GM19025 (cell line): ENCODE results near the gene ANO3.
"Not testable (repeated sequence)": the region's sequence is repeated elsewhere in the genome, so short reads cannot be mapped to it uniquely, and the experiment has no call there.

Experiments
- ATAC-seq: cut with Tn5 transposase; IDR thresholded peaks from one replicate; pipeline ENCODE4 v1.9.1; 2021; ENCODE audit warnings: mild to moderate bottlenecking, low read depth, moderate library complexity; ENCODE audit not compliant: unreplicated experiment

ANO3 gene

DNA sequence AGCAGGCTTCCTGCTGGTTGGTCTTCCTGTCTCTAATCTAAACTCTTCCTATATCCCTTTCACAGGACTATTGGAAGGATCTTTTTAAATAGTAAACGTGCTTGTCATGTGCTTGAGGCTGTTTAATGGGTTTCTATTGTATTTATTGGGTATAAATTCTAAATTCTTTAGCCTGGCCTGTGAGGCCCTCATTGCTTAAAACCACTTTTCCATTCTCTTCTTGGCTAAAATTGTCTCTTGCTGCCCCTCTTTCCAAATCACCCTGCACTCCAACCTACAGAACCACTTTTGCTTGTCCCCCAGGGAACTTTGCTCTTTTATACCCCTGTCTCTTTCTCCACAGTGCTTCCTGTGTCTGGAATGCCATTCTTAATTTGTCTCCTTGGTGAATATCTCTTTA lies 286.5 kb downstream of the ANO3 start:
- no peak for ATAC-seq

DNA sequence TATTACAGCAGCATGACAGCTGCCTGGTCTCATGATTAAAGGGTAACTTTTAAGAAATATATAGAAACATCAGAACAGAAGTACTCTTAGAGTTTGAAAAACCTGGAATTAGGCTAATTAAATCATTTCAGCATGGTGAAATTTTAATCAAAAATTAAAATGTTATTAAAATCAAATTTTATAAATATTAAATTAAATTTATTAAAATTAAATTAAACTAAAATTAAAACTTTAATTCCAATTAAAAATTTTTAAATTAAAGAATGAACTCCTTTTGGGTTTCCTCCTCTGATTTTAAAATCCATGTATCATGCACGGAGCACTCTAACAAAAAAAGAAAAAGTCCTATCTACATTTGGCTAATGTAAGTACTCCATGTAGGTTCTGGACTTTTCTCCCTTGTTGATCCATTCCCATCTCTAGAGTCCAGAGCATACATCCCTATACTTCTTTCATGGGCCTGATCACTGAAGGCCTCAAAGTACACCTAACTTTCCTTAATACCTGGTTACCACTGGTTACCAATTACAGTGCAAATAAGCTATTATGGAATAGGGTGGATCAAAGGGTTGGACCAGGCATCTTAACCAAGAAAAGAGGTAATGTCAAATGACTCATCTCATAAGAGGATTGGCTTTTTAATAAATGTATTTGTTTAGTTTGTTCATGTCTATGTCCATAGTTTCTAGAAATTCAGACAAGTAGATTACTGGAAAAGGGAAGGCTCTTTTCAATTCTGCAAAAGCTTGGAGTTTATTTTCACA lies 288.5 kb downstream of the ANO3 start:
- ATAC-seq = no peak

DNA sequence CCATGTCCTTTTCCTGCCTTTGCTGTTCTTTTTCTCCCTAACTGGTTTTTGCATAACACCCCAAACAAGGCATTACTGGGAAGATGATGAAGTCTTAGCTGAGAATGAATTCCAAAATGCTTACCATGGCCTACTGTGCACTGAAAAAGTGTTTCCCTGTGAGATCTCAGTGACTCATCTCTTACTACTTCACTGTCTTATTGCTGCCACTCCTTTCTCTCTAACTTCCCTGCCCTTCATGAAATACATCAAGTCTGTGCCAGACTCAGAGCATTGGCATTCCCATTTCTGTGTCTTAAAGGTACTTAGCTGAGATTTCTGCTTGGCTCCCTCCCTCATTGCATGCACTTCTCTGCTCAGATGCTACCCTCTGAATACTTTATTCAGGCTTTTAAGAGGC lies 289.2 kb downstream of the ANO3 start:
- no peak for ATAC-seq

DNA sequence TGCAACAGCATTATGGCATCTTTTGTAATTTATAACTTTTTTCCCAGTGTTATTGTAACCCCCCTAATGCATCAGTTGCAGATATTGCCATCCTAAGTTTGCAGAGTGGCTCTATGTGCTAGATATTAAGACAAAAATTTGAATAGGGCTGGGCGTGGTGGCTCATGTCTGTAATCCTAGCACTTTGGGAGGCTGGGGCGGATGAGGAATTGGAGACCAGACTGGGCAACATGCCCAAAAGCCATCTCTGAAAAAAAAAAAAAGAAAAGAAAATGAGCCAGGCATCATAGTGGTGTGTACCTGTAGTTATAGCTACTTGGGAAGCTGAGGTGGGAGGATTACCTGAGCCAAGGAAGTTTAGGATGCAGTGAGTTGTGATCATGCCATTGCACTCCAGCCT lies 290.3 kb downstream of the ANO3 start:
- ATAC-seq = no peak

DNA sequence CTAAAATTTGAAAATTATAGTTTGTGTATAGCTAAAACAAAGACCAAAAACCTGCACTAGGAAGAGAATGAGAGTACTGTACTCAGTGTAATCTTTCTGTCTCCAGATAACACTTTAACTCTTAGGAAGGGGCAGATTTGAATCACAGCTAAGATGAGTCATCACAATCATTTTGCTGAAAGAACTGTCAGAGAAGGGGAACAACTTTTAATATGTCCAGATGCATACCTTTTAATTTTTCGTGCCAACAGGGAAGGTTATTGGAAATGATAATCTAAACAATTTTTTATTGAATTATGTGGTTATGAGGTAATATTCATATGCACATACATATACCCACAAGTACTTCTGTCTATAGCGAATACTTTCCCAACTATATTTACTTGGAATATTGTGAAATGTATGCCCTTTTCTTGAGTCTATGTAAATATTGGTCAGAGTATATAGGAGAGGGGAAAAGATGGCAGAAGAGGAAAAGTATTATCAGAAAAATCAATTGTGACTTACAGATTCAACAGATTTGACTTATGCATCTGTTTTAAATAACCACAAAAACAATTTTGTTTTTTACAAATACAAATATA lies 291.2 kb downstream of the ANO3 start:
- no peak for ATAC-seq

DNA sequence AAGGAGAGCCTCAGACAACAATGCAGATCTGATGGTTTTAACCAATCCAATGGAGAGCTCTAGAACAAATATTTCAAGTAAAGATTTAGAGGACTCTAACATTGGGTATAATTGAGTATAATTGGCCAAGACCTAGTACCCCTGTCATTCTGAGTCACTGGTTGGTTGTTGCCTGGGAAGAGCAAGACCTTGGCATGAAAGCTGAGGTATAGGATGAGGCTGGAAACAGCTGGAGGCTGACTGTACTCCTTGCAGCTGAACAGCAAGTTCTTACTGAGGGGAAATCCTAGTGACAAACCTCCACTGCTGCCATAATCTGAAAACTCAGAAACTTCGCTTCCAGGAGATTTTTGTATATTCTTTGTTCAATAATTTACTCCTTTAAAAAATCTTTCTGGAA lies 294.4 kb downstream of the ANO3 start:
- no peak for ATAC-seq

DNA sequence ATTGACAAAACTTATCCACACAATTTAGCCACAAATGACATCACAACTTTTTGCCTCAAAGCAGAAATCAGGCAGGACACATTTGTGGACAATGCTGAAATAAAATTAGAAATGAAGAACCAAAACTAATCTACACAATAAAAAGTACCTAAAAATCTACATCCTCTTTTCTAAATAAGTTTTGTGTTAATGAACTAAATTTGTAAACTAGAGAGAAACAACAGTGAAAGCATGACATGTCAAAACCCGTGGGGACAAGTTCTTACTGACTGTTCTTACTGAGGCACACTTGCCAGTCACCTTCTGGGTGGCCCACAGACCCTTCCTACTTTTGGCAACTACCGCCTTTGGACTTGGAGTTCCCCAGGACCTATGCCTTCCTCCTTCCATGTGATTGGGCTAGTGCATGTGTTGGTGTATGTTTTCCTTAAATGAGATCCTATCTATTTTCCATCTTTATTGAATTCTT lies 300.8 kb downstream of the ANO3 start:
- peak; percentile 82 for ATAC-seq

DNA sequence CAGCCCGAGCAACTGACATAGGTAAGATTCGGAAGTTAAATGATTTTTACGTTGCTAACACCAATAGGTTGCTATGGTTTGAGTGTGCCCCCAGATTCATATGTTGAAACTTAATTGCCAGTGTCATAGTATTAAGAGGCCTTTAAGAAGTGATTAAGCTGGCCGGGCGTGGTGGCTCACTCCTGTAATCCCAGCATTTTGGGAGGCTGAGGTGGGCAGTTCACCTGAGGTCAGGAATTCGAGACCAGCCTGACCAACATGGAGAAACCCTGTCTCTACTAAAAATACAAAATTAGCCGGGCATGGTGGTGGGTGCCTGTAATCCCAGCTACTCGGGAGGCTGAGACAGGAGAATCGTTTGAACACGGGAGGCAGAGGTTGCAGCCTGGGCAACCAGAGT lies 311.4 kb downstream of the ANO3 start:
- ATAC-seq = not testable (repeated sequence)

DNA sequence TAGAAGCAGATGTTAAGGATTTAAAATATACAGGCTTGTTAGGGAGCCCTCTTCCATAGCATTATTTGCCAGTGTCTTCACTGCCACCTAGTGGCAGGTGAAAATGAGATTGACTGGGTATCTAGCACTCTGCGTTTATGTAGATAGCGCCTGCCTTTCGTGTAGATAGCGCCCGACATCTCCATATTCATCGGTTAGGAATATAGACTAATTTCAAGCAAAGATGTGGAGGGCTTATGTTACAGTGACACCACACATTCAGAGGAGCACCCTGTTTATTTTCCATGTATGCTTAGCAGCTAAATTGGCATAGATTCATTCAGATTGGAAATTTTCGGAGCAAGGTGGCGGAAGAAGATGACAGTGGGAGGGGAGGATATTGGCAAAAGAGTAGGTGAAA lies 318.0 kb downstream of the ANO3 start:
- ATAC-seq = peak; percentile 74

DNA sequence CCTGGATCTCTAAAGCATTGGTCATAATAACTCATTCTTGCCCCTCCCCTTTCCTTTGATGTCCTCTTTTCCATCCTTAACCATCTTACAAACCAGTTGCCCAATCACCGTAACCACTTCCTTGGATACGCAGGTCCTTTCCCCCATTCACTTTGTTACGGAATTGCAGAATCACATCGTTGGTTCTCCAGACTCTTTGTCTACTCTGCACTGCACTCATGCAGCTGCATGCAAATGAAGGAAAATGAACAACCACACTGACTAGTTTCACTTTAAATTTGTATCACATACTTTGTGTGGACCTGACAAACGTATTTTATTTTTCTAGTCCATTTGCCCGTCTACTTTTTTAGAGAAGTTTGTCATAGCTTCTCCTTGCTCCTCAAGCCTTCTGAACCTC lies 320.0 kb downstream of the ANO3 start:
- ATAC-seq = no peak

DNA sequence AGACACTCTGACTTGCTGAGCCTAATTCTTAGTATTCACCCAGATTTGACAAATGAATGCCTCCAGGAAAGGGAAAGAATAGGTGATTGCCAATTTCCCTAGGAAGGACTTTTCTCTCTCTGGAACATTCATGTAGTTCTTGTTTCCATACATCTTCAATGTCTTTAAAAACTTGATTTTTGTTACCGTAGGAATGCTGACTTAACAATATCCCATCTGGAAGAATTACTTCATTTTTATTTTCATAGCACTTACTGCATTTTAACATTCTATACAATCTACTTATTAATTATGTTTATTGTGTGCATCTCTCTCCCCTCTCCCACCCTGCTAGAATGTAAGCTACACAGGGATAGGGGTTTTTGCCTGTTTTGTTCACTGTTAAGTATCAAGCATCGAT lies 323.4 kb downstream of the ANO3 start:
- ATAC-seq = no peak

DNA sequence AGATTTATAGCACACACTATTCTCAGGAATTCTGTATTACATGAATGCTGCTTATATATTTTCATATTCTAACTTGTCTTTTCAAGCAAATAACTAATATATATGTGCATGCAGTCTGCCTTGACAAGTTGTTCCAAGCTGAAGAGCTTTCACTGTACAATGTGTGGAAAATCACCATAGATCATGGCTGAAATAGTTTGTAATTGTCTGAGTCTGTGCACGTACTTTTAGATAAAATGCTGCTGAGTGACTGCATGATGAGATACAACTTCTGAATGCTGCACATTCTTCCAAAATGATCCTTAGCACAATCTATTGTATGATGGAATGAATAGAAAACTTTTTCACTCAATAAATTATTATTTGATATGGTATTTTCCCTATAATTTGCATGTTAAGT lies 331.0 kb downstream of the ANO3 start:
- ATAC-seq = no peak

DNA sequence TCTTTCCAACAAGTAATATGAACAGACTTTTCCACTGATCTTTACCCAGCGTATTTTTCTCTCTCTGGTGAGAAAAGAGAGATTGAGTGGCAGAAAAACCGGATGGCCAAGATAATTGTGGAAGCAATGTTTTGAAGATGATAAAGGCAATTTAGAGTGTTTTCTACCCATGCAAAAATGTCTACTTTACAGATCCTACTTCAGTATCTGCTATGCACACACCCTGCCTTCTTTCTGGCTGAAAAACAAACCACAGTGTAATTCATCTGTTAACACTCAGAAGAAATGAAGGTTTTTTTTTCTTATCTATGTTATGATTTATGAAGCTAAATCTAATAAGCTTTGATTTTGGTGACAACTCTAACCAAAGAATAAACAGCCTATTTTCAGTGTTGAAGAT lies 333.1 kb downstream of the ANO3 start:
- ATAC-seq = no peak

DNA sequence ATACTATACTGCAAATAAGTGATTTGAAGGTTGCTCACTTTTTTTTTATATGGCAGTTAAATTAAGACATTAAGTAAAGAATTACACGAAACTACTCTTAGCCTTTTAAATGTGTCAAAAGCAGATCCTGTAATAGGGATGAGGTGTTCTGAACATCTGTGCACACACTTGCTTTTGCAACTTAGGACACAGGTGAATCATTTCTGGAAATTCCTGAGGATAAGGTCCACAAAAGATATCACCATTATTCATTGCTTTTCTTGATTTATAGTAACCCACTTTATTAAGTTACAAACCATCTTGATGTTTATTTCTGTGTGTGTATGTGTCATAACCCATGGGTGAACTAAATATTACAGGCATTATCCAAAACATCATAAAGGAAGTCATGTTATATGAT lies 334.0 kb downstream of the ANO3 start:
- ATAC-seq = no peak

DNA sequence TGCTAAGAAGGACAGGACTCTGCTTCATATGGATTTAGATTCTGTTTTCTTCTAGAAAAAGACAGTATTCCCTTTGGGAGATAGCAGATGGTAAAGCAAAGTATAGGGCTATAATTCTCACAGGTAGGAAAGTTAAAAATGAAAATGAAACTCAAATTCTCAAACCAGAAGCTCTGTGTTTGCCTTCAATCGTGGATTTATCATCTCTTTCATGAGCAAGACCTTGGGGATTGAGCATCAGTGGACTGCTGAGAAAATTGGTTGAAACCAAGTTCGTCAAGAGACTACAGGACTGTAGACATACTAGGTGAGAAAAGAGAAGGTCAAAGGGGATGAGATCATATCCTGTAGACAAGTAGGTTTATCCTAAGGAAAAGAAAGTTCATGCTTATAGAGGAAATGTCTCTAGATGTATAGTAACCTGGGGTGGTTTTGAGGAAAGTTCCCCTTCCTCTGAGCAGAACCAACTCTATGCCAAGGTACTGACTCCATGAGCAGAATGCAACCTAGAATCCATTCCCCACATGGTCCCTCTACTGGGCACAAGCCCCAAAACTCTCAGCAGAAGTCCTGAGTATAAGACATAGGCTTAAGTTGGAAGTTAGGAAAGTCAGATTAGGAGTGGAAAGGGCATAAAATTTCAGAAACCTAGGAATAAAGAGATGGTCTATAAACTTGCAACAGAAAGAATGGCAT lies 343.5 kb downstream of the ANO3 start:
- no peak for ATAC-seq

DNA sequence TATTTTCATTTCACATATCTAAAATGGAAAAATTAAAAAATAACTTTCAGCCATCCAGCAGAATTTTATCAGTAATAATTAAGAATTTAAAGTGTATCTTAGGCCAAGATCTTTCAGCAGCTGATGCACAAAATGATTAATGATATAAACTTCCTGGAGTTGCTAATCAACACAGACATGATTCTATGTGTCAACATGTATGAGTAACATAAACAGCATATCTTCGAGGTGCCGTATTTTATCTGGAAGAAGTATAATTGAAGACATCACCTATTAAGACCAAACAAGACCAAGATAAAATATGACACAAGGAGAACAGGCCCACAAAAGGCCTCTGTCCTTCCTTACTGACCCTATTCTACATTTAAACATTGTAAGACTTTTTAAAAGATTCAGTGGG lies 344.7 kb downstream of the ANO3 start:
- no peak for ATAC-seq

DNA sequence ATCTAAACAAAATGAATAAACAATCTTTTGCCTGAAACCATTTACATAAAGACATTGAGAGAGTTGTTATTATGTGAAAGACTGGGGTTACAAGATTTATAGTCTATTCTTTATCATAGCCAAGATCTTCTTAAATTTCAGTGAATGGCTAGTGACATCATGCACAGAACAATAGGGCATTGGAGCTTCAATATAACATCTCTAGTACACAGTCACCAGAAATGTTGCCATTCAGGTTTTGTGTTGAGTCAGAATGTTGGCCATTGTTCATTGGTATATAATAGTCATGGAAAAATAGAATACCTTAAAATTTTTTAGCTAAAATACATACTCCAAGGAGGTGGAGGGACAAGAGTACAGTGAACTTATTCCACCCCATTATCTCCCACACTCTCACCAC lies 345.6 kb downstream of the ANO3 start:
- no peak for ATAC-seq

DNA sequence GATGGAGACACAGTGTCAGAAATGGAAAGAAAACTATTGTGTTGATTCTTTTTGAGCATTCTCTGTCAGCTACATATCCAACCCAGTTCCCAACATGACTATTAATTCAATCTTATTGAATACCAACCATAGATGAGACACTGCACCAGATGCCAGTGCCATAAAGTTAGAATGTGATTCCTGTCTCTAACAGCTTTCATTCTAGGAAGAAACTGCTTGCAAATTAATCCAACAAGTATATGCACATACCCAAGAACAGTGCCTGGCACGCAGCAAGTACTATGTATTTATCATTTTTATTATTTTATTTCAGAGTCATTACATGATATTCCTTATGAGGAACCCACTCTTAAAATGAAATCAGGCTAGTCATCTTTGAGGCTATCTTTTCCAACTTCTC lies 355.4 kb downstream of the ANO3 start:
- ATAC-seq = no peak

DNA sequence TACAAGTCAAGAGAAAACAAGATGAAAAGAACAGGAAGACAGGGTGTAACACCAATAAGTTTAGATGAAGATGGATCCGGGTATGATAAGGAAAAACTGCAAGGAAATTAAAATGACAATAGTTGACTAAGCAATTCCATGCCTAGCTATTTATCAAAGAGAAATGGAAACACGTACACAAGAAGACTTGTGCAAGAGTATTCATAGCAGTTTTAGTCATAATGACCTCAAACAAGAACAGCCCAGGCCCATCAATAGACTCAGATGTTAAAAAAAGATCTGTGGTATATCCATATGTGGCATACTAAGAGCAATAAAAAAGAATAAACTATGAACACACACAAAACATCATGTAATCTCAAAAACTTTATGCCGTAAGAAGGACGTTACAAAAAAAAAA lies 356.8 kb downstream of the ANO3 start:
- ATAC-seq = no peak

DNA sequence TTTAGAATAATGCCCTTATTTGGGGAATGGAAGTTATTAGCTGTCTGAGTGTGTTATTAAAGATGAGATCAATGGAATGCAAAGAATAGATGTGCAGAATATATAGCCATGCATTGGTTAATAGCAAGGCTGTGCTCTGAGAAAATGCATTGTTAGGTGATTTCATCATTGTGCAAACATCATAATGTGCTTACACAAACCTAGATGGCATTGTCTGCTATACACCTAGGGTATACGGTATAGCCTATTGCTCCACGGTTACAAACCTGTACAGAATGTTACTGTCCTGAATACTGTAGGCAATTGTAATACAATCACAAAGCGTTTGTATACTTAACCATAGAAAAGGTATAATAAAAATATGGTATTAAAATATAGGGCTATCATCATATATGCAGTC lies 364.4 kb downstream of the ANO3 start:
- ATAC-seq = no peak

DNA sequence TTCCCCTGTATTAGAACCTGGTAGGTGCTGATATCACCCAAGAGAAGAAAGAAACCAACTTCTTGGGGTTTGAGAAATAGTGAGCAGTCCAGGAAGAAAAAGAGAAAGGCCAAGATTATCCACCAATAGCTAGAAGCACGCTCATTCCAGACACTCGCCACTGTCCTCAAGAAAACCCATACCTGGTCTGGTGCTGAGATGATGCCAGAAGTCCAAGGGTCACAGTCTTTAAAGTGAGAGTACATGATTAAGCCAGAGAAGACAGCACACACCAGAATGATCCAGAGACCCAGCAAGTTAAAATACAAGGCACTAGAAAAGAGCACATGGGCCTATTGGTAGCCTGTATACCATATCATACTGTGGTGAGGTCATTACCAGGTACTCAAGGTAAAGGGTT lies 366.3 kb downstream of the ANO3 start:
- ATAC-seq = no peak
